NK-92 treated with Interleukin-12 subunit alpha and Interleukin-12 subunit beta, amount 100 ng/mL, for 24 hours (cell line): ENCODE data around the gene MACROD2.
"Not testable (repeated sequence)": the region's sequence is repeated elsewhere in the genome, so short reads cannot be mapped to it uniquely, and the experiment has no call there.

Experiments used
- DNase-seq: peaks from one replicate; lab custom pipeline; 2025; lab: John Stamatoyannopoulos, UW

MACROD2 gene

GRCh38 chr20:14410869-14411555, 415.7 kb downstream of the MACROD2 start:
- no peak for DNase-seq

GRCh38 chr20:14412065-14412681, 416.9 kb downstream of the MACROD2 start:
- DNase-seq: no peak

- no peak for DNase-seq
Measured at GRCh38 chr20:14413835-14414234, 418.5 kb downstream of the MACROD2 start.

- no peak for DNase-seq
Measured at GRCh38 chr20:14414560-14414959, 419.2 kb downstream of the MACROD2 start.

- DNase-seq: no peak
Measured at GRCh38 chr20:14415467-14415866, 420.2 kb downstream of the MACROD2 start.

- DNase-seq: no peak
Measured at GRCh38 chr20:14418376-14418775, 423.1 kb downstream of the MACROD2 start.

- no peak for DNase-seq
Measured at GRCh38 chr20:14422892-14423291, 427.6 kb downstream of the MACROD2 start.

- no peak for DNase-seq
Measured at GRCh38 chr20:14431568-14431967, 436.3 kb downstream of the MACROD2 start.

GRCh38 chr20:14432085-14432484, 436.8 kb downstream of the MACROD2 start:
- DNase-seq: no peak

- no peak for DNase-seq
Measured at GRCh38 chr20:14432597-14432996, 437.3 kb downstream of the MACROD2 start.

- DNase-seq: no peak
Measured at GRCh38 chr20:14434384-14435136, 439.2 kb downstream of the MACROD2 start.

GRCh38 chr20:14441201-14441600, 445.9 kb downstream of the MACROD2 start:
- no peak for DNase-seq

GRCh38 chr20:14444106-14444505, 448.8 kb downstream of the MACROD2 start:
- no peak for DNase-seq

GRCh38 chr20:14445310-14445709, 450.0 kb downstream of the MACROD2 start:
- no peak for DNase-seq

- DNase-seq: no peak
Measured at GRCh38 chr20:14445902-14446301, 450.6 kb downstream of the MACROD2 start.

GRCh38 chr20:14446446-14446845, 451.1 kb downstream of the MACROD2 start:
- no peak for DNase-seq

- DNase-seq: no peak
Measured at GRCh38 chr20:14449323-14449722, 454.0 kb downstream of the MACROD2 start.

GRCh38 chr20:14450256-14450655, 454.9 kb downstream of the MACROD2 start:
- no peak for DNase-seq

- no peak for DNase-seq
Measured at GRCh38 chr20:14451458-14451857, 456.1 kb downstream of the MACROD2 start.

GRCh38 chr20:14453259-14453658, 457.9 kb downstream of the MACROD2 start:
- DNase-seq: no peak

GRCh38 chr20:14454296-14454695, 459.0 kb downstream of the MACROD2 start:
- DNase-seq: no peak

GRCh38 chr20:14467104-14467827, 471.9 kb downstream of the MACROD2 start:
- DNase-seq: not testable (repeated sequence)
